WERI-Rb-1 (cell line): ENCODE measurements around the gene SCG2.

Experiments
- DNase-seq: peaks from one replicate; pipeline ENCODE4 v3.0.0-alpha.2; 2020
- H3K27ac ChIP-seq: fragments of 250-450 bp; sonication (Bioruptor Pico); 2 replicates; pipeline ENCODE4 v1.5.1; 2020; ENCODE audit warnings: mild to moderate bottlenecking, moderate library complexity
- H3K27me3 ChIP-seq: fragments of 250-450 bp; sonication (Bioruptor Pico); 2 replicates; pipeline ENCODE4 v1.5.1; 2021; ENCODE audit warnings: mild to moderate bottlenecking, low read depth, moderate library complexity; ENCODE audit not compliant: insufficient read depth, severe bottlenecking
- H3K36me3 ChIP-seq: fragments of 250-450 bp; sonication (Bioruptor Pico); 2 replicates; pipeline ENCODE4 v1.5.1; 2020; ENCODE audit warnings: mild to moderate bottlenecking, moderate library complexity
- H3K4me3 ChIP-seq: 2 replicates; pipeline ENCODE4 v1.5.1; 2011; ENCODE audit warnings: low read depth, mild to moderate bottlenecking, control low read depth, low read length
- H3K9me3 ChIP-seq: fragments of 250-450 bp; sonication (Bioruptor Pico); 2 replicates; pipeline ENCODE4 v1.5.1; 2021; ENCODE audit warnings: mild to moderate bottlenecking, moderate library complexity; ENCODE audit not compliant: severe bottlenecking
- CTCF ChIP-seq: IDR thresholded peaks from 2 replicates; pipeline ENCODE4 v1.5.1; 2011; ENCODE audit warnings: low read depth, mild to moderate bottlenecking, control low read depth, inconsistent platforms, low read length

Gene SCG2

GRCh38 chr2:223566396-223566795, 35.8 kb downstream of the SCG2 start:
- H3K9me3 ChIP-seq = no peaks in the 10 kb centered on the region
- no peaks in the 10 kb centered on the region for H3K36me3 ChIP-seq
- DNase-seq = no peak
- no peaks in the 10 kb centered on the region for H3K27me3 ChIP-seq
- H3K4me3 ChIP-seq = no peak overlapping the region
- no peak overlapping the region for H3K27ac ChIP-seq
- TF ChIP-seq CTCF = no peak

GRCh38 chr2:223563462-223563861, 38.7 kb downstream of the SCG2 start:
- no peak for TF ChIP-seq CTCF
- no peak overlapping the region for H3K27ac ChIP-seq
- H3K36me3 ChIP-seq = no peaks in the 10 kb centered on the region
- no peak overlapping the region for H3K4me3 ChIP-seq
- no peaks in the 10 kb centered on the region for H3K27me3 ChIP-seq
- DNase-seq = no peak
- H3K9me3 ChIP-seq = no peaks in the 10 kb centered on the region

- no peaks in the 10 kb centered on the region for H3K9me3 ChIP-seq
- DNase-seq = no peak
- H3K27me3 ChIP-seq = no peaks in the 10 kb centered on the region
- H3K27ac ChIP-seq = no peak overlapping the region
- no peaks in the 10 kb centered on the region for H3K36me3 ChIP-seq
- H3K4me3 ChIP-seq = no peak overlapping the region
- TF ChIP-seq CTCF = no peak
Measured at GRCh38 chr2:223562078-223562477, 40.1 kb downstream of the SCG2 start.

GRCh38 chr2:223560749-223561435, 41.3 kb downstream of the SCG2 start:
- Histone ChIP-seq H3K4me3 (no peak overlapping the region), H3K27ac (no peak overlapping the region), H3K36me3 (no peaks in the 10 kb centered on the region), H3K27me3 (no peaks in the 10 kb centered on the region), H3K9me3 (no peaks in the 10 kb centered on the region)
- DNase-seq = no peak
- TF ChIP-seq CTCF = no peak

GRCh38 chr2:223558970-223559369, 43.2 kb downstream of the SCG2 start:
- no peak for TF ChIP-seq CTCF
- no peak overlapping the region for H3K4me3 ChIP-seq
- no peak for DNase-seq
- no peaks in the 10 kb centered on the region for H3K27me3 ChIP-seq
- H3K36me3 ChIP-seq = no peaks in the 10 kb centered on the region
- H3K9me3 ChIP-seq = no peaks in the 10 kb centered on the region
- H3K27ac ChIP-seq = no peak overlapping the region

GRCh38 chr2:223554923-223555322, 47.2 kb downstream of the SCG2 start:
- Histone ChIP-seq H3K36me3 (no peaks in the 10 kb centered on the region), H3K4me3 (no peak overlapping the region), H3K27me3 (no peaks in the 10 kb centered on the region), H3K27ac (no peak overlapping the region), H3K9me3 (no peaks in the 10 kb centered on the region)
- DNase-seq = no peak
- no peak for TF ChIP-seq CTCF
